ENCODE measurements around the gene F12.
"Not testable (repeated sequence)": the region's sequence is repeated elsewhere in the genome, so short reads cannot be mapped to it uniquely, and the experiment has no call there.

F12 gene

DNA sequence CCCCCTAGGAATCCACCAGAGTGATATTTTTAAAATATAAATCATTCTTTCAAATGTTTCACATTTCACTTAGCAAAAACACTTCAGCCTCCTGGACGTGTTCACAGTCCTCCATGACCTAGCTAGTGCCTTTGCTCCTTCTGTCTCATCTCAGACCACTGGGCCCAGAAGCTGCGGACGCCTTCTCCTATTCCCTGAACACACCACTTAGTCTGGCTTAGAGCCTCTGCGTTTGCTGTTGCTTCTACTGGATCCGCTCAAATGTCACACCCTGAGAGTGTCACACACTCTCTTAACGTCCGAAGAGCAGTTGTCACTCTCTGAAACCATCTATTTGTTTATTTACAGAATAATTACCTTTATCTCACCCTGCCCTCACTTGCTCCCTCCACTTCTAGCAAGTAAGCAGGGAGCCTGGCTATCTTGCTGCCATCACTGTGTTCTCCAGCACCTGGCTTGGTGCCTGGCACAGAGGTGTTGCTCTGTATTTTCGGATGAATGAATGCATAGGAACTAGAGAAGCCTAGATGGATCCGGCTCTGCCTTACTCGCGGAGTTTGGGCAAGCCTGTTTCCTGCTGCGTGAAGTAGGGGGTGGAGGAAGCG, 15.9 kb upstream of the F12 start:
- H3K4me3 ChIP-seq (ENCODE audit: low read depth, low read length), result peak overlapping the region; percentile 68
- 0 out of 2 replicates have a peak overlapping the region, but pooled peaks have one; percentile 62 for H3K27ac ChIP-seq (ENCODE audit: extremely low read depth, low read depth, low read length)
- ChIA-PET POLR2A (interaction anchor here (0.9 to 2.3 kb wide), 6 partner anchors 14 to 70 kb away, joined by 4 to 19 read pairs (median 7); no protein-coding TSS in a partner anchor), CTCF (interaction anchor here (1.0 to 5.2 kb wide), 5 partner anchors 22 to 55 kb away, joined by 3 to 40 read pairs (median 5); no protein-coding TSS in a partner anchor)
- H3K9me3 ChIP-seq (ENCODE audit: control insufficient read depth, insufficient read depth, low read depth, low read length), result no peaks in the 10 kb centered on the region
- no peaks in the 10 kb centered on the region for H3K4me1 ChIP-seq (ENCODE audit: control insufficient read depth, insufficient read depth, low read length)
- no peak for TF ChIP-seq ZBTB11 (tag by site-specific recombination; conservative IDR thresholded peaks at IDR 0.05; ENCODE audit: low read depth)
- TF ChIP-seq HOXC10 (CRISPR knock-in tag; IDR thresholded peaks at IDR 0.05), result no peak
- no peak for TF ChIP-seq ZNF202 (tag by site-specific recombination; IDR thresholded peaks at IDR 0.05; ENCODE audit: borderline replicate concordance)
- no peak for TF ChIP-seq ZNF76 (tag by site-specific recombination; IDR thresholded peaks at IDR 0.05; ENCODE audit: borderline replicate concordance, low read depth)
- no peak for TF ChIP-seq ZNF776 (tag by site-specific recombination; IDR thresholded peaks at IDR 0.05; ENCODE audit: borderline replicate concordance)
- TF ChIP-seq, protein P1, sequence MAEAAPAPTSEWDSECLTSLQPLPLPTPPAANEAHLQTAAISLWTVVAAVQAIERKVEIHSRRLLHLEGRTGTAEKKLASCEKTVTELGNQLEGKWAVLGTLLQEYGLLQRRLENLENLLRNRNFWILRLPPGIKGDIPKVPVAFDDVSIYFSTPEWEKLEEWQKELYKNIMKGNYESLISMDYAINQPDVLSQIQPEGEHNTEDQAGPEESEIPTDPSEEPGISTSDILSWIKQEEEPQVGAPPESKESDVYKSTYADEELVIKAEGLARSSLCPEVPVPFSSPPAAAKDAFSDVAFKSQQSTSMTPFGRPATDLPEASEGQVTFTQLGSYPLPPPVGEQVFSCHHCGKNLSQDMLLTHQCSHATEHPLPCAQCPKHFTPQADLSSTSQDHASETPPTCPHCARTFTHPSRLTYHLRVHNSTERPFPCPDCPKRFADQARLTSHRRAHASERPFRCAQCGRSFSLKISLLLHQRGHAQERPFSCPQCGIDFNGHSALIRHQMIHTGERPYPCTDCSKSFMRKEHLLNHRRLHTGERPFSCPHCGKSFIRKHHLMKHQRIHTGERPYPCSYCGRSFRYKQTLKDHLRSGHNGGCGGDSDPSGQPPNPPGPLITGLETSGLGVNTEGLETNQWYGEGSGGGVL (tag by site-specific recombination; IDR thresholded peaks at IDR 0.05), result peak; percentile 6; the same call in 1 of the 2 replicates
- H3K36me3 ChIP-seq (ENCODE audit: control insufficient read depth in 2 of 2, insufficient read depth in 1 of 2, low read length in 2 of 2), result peaks cover 0 to 19% of the 10 kb centered on the region in 2 experiments; a peak in 1 of 3 replicates

- POLR2A ChIA-PET, result no interaction called here
- CTCF ChIA-PET, result interaction anchor here (0.7 to 5.2 kb wide), 3 partner anchors 20 to 75 kb away, joined by 4 to 40 read pairs (median 4); no protein-coding TSS in a partner anchor
- no peaks in the 10 kb centered on the region for H3K9me3 ChIP-seq (ENCODE audit: control insufficient read depth, insufficient read depth, low read depth, low read length)
- no peak overlapping the region for H3K4me3 ChIP-seq (ENCODE audit: low read depth, low read length)
- H3K27ac ChIP-seq (ENCODE audit: extremely low read depth, low read depth, low read length), result no peak overlapping the region
- no peaks in the 10 kb centered on the region for H3K4me1 ChIP-seq (ENCODE audit: control insufficient read depth, insufficient read depth, low read length)
- peaks cover 0 to 10% of the 10 kb centered on the region in 2 experiments; a peak in 1 of 3 replicates for H3K36me3 ChIP-seq (ENCODE audit: control insufficient read depth in 2 of 2, insufficient read depth in 1 of 2, low read length in 2 of 2)
- TF ChIP-seq BCL11A (tag by site-specific recombination; IDR thresholded peaks at IDR 0.05; ENCODE audit: low read depth), result no peak
These were observed 14.3 kb upstream of the F12 start for GRCh38 chr5:177423671-177424070.

DNA sequence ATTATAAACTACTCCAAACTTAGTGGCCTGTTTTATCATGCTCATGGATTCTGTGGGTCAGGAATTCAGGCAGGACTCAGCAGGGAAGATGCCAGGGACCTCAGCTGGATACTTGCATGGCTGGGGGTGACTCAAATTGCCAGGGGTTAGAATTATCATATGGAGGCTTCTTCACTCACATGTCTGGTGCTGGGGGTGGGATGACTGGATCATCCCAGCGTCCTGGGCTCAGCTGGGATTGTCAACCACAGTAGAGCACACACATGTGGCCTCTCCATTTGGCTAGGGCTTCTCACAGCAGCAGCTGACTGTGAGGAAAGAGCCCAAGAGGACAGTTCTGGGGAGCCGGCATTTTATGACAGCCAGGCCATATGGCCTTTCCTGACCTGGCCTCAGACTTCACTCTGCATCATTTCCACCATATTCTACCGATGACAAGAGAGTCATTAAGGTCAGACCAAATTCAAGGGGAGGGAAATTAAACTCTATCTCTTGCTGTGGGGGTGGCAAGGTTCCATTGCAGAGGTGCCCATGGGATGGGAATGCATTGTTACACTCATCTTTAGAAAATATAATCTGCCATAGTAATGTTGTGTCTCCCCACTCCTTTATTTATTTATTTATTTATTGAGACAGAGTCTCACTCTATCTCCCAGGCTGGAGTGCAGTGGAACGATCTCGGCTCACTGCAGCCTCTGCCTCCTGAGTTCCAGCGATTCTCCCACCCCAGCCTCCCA, 11.9 kb upstream of the F12 start:
- H3K27ac ChIP-seq (ENCODE audit: extremely low read depth, low read depth, low read length), result no peak overlapping the region
- CTCF ChIA-PET, result interaction anchor here (0.5 to 1.6 kb wide), 3 partner anchors 13 to 171 kb away, joined by 3 to 8 read pairs (median 5); partner anchors contain the start of gene TMED9
- POLR2A ChIA-PET, result no interaction called here
- no peak overlapping the region for H3K4me3 ChIP-seq (ENCODE audit: low read depth, low read length)
- TF ChIP-seq PRDM10 (tag by site-specific recombination; IDR thresholded peaks at IDR 0.05) (peak; percentile 54), ZBTB8A (tag by site-specific recombination; IDR thresholded peaks at IDR 0.05) (no peak), ZNF785 (tag by site-specific recombination; IDR thresholded peaks at IDR 0.05) (no peak)
- H3K36me3 ChIP-seq (ENCODE audit: control insufficient read depth in 2 of 2, insufficient read depth in 1 of 2, low read length in 2 of 2), result no peaks in the 10 kb centered on the region
- H3K9me3 ChIP-seq (ENCODE audit: control insufficient read depth, insufficient read depth, low read depth, low read length), result no peaks in the 10 kb centered on the region
- H3K4me1 ChIP-seq (ENCODE audit: control insufficient read depth, insufficient read depth, low read length), result no peaks in the 10 kb centered on the region

GRCh38 chr5:177420472-177420871, 11.1 kb upstream of the F12 start:
- H3K4me3 ChIP-seq (ENCODE audit: low read depth, low read length); H3K27ac ChIP-seq (ENCODE audit: extremely low read depth, low read depth, low read length); POLR2A ChIA-PET; H3K36me3 ChIP-seq (ENCODE audit: control insufficient read depth in 2 of 2, insufficient read depth in 1 of 2, low read length in 2 of 2); H3K4me1 ChIP-seq (ENCODE audit: control insufficient read depth, insufficient read depth, low read length); H3K9me3 ChIP-seq (ENCODE audit: control insufficient read depth, insufficient read depth, low read depth, low read length); CTCF ChIA-PET: not testable (repeated sequence)

Measured in HEK293 (cell line).